Liver (tissue), 9 donors: ENCODE data around the gene ZNF185. TPM values are rescaled to one million over a fixed set of nuclear protein-coding genes. Genes with fewer than 3 reads are reported as not detected.

Experiments
- DNase-seq: peaks from one replicate; pipeline ENCODE4 v3.0.0-alpha.2; 2017; ENCODE audit warnings: low spot score
- H3K27ac ChIP-seq, 2 donors: one replicate each; pipeline ENCODE4 v1.7.0; 2013; ENCODE audit warnings: inconsistent platforms in 2 of 2, low read length in 2 of 2, control low read depth in 1 of 2, low read depth in 1 of 2, mild to moderate bottlenecking in 1 of 2
- H3K27me3 ChIP-seq, 4 donors: one replicate each; pipeline versions ENCODE4 v1.6.1 to v1.7.0; 2013; ENCODE audit warnings: low read length in 3 of 4, inconsistent platforms in 1 of 4, mild to moderate bottlenecking in 1 of 4, moderate library complexity in 1 of 4; ENCODE audit not compliant: control insufficient read depth in 4 of 4, insufficient read depth in 4 of 4
- H3K36me3 ChIP-seq, 4 donors: one replicate each; pipeline versions ENCODE4 v1.6.1 to v1.7.0; 2013; ENCODE audit warnings: low read length in 3 of 4, mild to moderate bottlenecking in 3 of 4, low read depth in 1 of 4, moderate library complexity in 1 of 4; ENCODE audit not compliant: control insufficient read depth in 4 of 4, insufficient read depth in 3 of 4
- H3K4me1 ChIP-seq, 4 donors: one replicate each; pipeline versions ENCODE4 v1.6.1 to v1.7.0; 2013; ENCODE audit warnings: low read length in 3 of 4, mild to moderate bottlenecking in 3 of 4, moderate library complexity in 1 of 4; ENCODE audit not compliant: control insufficient read depth in 4 of 4, insufficient read depth in 4 of 4
- H3K4me3 ChIP-seq, 3 donors: one replicate each; pipeline versions ENCODE4 v1.6.1 to v1.7.0; 2013; ENCODE audit warnings: low read length in 3 of 3, control low read depth in 1 of 3, low read depth in 1 of 3, mild to moderate bottlenecking in 1 of 3
- H3K9ac ChIP-seq, 2 donors: one replicate each; pipeline ENCODE4 v1.7.0; 2013; ENCODE audit warnings: low read length in 2 of 2, mild to moderate bottlenecking in 2 of 2, moderate library complexity in 2 of 2, control low read depth in 1 of 2, low read depth in 1 of 2
- H3K9me3 ChIP-seq, 4 donors: one replicate each; pipeline versions ENCODE4 v1.6.1 to v1.7.0; 2013; ENCODE audit warnings: low read length in 3 of 4; ENCODE audit not compliant: control insufficient read depth in 4 of 4
- EGR1 ChIP-seq, 2 donors: IDR thresholded peaks; 2 replicates each; pipeline ENCODE4 v1.6.1; 2016 to 2018; ENCODE audit warnings: antibody characterized with exemption in 2 of 2, low read depth in 2 of 2
- FOXA1 ChIP-seq: IDR thresholded peaks from 2 replicates; pipeline ENCODE4 v1.6.1; 2016; ENCODE audit warnings: antibody characterized with exemption
- FOXA2 ChIP-seq: IDR thresholded peaks from 2 replicates; pipeline ENCODE4 v1.6.1; 2016; ENCODE audit warnings: antibody characterized with exemption
- GABPA ChIP-seq, 2 donors: IDR thresholded peaks in 1 of 2; conservative IDR thresholded peaks in 1 of 2; 2 replicates each; pipeline ENCODE4 v1.6.1; 2016; ENCODE audit warnings: antibody characterized with exemption in 2 of 2, mild to moderate bottlenecking in 1 of 2, moderate library complexity in 1 of 2
- HNF4G ChIP-seq: IDR thresholded peaks from 2 replicates; pipeline ENCODE4 v1.6.1; 2016; ENCODE audit warnings: antibody characterized with exemption
- JUND ChIP-seq, 2 donors: IDR thresholded peaks; 2 replicates each; pipeline ENCODE4 v1.6.1; 2016; ENCODE audit warnings: antibody characterized with exemption in 2 of 2
- NR2F2 ChIP-seq: IDR thresholded peaks from 2 replicates; pipeline ENCODE4 v1.6.1; 2016; ENCODE audit warnings: antibody characterized with exemption
- RXRA ChIP-seq, 2 donors: IDR thresholded peaks; 2 replicates each; pipeline ENCODE4 v1.6.1; 2017 to 2018; ENCODE audit warnings: antibody characterized with exemption in 2 of 2, mild to moderate bottlenecking in 1 of 2
- SP1 ChIP-seq: IDR thresholded peaks from 2 replicates; pipeline ENCODE4 v1.6.1; 2018; ENCODE audit warnings: antibody characterized with exemption, mild to moderate bottlenecking
- TAF1 ChIP-seq: conservative IDR thresholded peaks from 2 replicates; pipeline ENCODE4 v1.6.1; 2016; ENCODE audit warnings: antibody characterized with exemption, mild to moderate bottlenecking
- YY1 ChIP-seq: IDR thresholded peaks from 2 replicates; pipeline ENCODE4 v1.6.1; 2016; ENCODE audit warnings: antibody characterized with exemption, mild to moderate bottlenecking
- WGBS: extraction: QIAGEN DNeasy Blood & Tissue Kit; methylation state at CpG from one replicate; pipeline ENCODE4 v1.1.7; 2013; 5-methylcytosine and 5-hydroxymethylcytosine counted together
- polyA plus RNA-seq, 2 donors: library from polyadenylated mRNA; stranded (reverse) in 1 of 2; unstranded in 1 of 2; fragments of 200-250 nt in 1 of 2; fragments of >200 nt in 1 of 2; fragmentation: Nextera tagmentation in 1 of 2; extraction: Ambion mirVana in 1 of 2; gene quantifications; one replicate each; pipeline versions ENCODE4 v1.2.1 to v1.2.3, GENCODE V29; 2013 to 2015
- total RNA-seq, 2 donors: library from RNA; depleted of rRNA; stranded (reverse); fragments of >200 nt; gene quantifications; one replicate each; pipeline ENCODE4 v1.2.3, GENCODE V29; 2014
- TF ChIP-seq, protein P1 (sequence below): IDR thresholded peaks from 2 replicates; pipeline ENCODE4 v1.6.1; 2016; ENCODE audit warnings: antibody characterized with exemption
- TF ChIP-seq, protein P2 (sequence below): fragments of 150-350 bp; IDR thresholded peaks from 2 replicates; pipeline ENCODE4 v1.5.1; 2017; ENCODE audit warnings: improper control_type of control experiment, low read depth, low read length; ENCODE audit not compliant: missing input control
- TF ChIP-seq, protein P3 (sequence below): IDR thresholded peaks from 2 replicates; pipeline ENCODE4 v1.6.1; 2016; ENCODE audit warnings: antibody characterized with exemption, mild to moderate bottlenecking
- TF ChIP-seq, protein P4 (sequence below): IDR thresholded peaks from 2 replicates; pipeline ENCODE4 v1.6.1; 2016; ENCODE audit warnings: antibody characterized with exemption
- TF ChIP-seq, protein P5 (sequence below): IDR thresholded peaks from 2 replicates; pipeline ENCODE4 v1.6.1; 2016; ENCODE audit warnings: antibody characterized with exemption
- donor health status: healthy.
- donor health status: healthy.
- donor health status: healthy.
- donor health status: healthy.
- donor health status: healthy.

ZNF185 gene
- total and polyA plus RNA-seq, 4 donors: 0.44 to 3.2 (median 0.94) TPM

DNA sequence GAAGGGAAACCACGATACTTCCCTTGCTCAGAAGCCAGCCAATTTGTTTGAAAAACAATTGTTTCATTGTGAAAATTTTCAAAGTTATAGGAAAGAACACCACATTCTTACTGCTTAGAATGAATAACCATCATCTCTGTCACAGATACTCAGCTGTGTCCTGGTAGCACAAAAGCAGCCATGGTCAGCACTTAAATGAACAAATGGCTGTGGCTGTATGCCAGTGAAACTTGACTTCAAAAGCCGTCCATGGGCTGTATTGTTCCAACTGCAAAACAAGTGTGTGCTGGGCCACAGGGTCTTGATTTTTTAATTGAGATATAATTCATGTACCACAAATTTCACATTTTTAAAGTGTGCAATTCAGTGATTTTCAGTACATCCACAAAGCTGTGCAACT lies 47.4 kb upstream of the ZNF185 start:
- Histone ChIP-seq H3K9ac (no peak overlapping the region), H3K9me3 (no peaks in the 10 kb centered on the region), H3K4me3 (no peak overlapping the region), H3K4me1 (no peaks in the 10 kb centered on the region), H3K36me3 (peaks cover 11 to 33% (median 21%) of the 10 kb centered on the region in 4 donors), H3K27ac (no peak overlapping the region), H3K27me3 (no peaks in the 10 kb centered on the region)
- DNase-seq: no peak
- TF ChIP-seq HNF4G (no peak), GABPA (IDR thresholded peaks at IDR 0.05 in 1 of 2, conservative IDR thresholded peaks at IDR 0.05 in 1 of 2) (no peak), SP1 (no peak), YY1 (no peak), FOXA1 (no peak), RXRA (IDR thresholded peaks at IDR 0.05) (no peak), NR2F2 (no peak)
- TF ChIP-seq, protein P1, sequence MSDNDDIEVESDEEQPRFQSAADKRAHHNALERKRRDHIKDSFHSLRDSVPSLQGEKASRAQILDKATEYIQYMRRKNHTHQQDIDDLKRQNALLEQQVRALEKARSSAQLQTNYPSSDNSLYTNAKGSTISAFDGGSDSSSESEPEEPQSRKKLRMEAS: no peak
- TF ChIP-seq, protein P2, sequence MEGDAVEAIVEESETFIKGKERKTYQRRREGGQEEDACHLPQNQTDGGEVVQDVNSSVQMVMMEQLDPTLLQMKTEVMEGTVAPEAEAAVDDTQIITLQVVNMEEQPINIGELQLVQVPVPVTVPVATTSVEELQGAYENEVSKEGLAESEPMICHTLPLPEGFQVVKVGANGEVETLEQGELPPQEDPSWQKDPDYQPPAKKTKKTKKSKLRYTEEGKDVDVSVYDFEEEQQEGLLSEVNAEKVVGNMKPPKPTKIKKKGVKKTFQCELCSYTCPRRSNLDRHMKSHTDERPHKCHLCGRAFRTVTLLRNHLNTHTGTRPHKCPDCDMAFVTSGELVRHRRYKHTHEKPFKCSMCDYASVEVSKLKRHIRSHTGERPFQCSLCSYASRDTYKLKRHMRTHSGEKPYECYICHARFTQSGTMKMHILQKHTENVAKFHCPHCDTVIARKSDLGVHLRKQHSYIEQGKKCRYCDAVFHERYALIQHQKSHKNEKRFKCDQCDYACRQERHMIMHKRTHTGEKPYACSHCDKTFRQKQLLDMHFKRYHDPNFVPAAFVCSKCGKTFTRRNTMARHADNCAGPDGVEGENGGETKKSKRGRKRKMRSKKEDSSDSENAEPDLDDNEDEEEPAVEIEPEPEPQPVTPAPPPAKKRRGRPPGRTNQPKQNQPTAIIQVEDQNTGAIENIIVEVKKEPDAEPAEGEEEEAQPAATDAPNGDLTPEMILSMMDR: no peak
- TF ChIP-seq, protein P3, sequence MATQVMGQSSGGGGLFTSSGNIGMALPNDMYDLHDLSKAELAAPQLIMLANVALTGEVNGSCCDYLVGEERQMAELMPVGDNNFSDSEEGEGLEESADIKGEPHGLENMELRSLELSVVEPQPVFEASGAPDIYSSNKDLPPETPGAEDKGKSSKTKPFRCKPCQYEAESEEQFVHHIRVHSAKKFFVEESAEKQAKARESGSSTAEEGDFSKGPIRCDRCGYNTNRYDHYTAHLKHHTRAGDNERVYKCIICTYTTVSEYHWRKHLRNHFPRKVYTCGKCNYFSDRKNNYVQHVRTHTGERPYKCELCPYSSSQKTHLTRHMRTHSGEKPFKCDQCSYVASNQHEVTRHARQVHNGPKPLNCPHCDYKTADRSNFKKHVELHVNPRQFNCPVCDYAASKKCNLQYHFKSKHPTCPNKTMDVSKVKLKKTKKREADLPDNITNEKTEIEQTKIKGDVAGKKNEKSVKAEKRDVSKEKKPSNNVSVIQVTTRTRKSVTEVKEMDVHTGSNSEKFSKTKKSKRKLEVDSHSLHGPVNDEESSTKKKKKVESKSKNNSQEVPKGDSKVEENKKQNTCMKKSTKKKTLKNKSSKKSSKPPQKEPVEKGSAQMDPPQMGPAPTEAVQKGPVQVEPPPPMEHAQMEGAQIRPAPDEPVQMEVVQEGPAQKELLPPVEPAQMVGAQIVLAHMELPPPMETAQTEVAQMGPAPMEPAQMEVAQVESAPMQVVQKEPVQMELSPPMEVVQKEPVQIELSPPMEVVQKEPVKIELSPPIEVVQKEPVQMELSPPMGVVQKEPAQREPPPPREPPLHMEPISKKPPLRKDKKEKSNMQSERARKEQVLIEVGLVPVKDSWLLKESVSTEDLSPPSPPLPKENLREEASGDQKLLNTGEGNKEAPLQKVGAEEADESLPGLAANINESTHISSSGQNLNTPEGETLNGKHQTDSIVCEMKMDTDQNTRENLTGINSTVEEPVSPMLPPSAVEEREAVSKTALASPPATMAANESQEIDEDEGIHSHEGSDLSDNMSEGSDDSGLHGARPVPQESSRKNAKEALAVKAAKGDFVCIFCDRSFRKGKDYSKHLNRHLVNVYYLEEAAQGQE: no peak
- 97% methylated on average over 2 of the region's 2 CpGs for WGBS

DNA sequence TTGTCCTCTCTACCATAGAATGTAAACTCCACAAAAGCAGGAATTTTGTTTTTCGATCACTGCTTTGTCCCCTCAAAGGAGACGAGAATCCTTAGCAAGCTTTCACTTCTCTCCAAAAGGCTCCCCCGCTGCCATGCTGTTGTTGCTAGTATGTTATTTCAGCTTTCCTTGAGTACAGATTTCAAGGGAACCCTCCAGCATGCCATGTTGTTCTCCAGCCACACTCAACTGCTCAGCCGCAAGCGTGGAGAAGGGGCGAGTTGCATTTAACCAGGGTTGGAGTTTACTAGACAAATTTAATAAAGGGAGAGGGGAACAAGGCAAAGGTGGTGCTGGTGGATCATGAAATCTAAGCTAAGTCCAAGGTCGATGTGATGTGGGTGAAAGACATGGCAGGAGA lies 43.9 kb upstream of the ZNF185 start:
- Histone ChIP-seq H3K36me3 (peaks cover 11 to 34% (median 24%) of the 10 kb centered on the region in 4 donors), H3K27me3 (no peaks in the 10 kb centered on the region), H3K4me1 (no peaks in the 10 kb centered on the region), H3K9me3 (no peaks in the 10 kb centered on the region), H3K4me3 (no peak overlapping the region), H3K27ac (no peak overlapping the region), H3K9ac (no peak overlapping the region)
- 98% methylated on average over 7 of the region's 7 CpGs for whole genome bisulfite sequencing
- TF ChIP-seq FOXA2: no peak
- TF ChIP-seq NR2F2: no peak
- TF ChIP-seq, protein P1: no peak
- no peak for TF ChIP-seq FOXA1
- no peak for TF ChIP-seq JUND (IDR thresholded peaks at IDR 0.05)
- TF ChIP-seq, protein P4, sequence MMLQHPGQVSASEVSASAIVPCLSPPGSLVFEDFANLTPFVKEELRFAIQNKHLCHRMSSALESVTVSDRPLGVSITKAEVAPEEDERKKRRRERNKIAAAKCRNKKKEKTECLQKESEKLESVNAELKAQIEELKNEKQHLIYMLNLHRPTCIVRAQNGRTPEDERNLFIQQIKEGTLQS: no peak
- TF ChIP-seq RXRA (IDR thresholded peaks at IDR 0.05): no peak
- no peak for TF ChIP-seq SP1
- TF ChIP-seq, protein P2: no peak
- TF ChIP-seq GABPA (IDR thresholded peaks at IDR 0.05 in 1 of 2, conservative IDR thresholded peaks at IDR 0.05 in 1 of 2): no peak
- no peak for TF ChIP-seq TAF1
- no peak for TF ChIP-seq EGR1 (IDR thresholded peaks at IDR 0.05; ENCODE audit: low read depth in 2 of 2)
- TF ChIP-seq HNF4G: no peak
- TF ChIP-seq, protein P5, sequence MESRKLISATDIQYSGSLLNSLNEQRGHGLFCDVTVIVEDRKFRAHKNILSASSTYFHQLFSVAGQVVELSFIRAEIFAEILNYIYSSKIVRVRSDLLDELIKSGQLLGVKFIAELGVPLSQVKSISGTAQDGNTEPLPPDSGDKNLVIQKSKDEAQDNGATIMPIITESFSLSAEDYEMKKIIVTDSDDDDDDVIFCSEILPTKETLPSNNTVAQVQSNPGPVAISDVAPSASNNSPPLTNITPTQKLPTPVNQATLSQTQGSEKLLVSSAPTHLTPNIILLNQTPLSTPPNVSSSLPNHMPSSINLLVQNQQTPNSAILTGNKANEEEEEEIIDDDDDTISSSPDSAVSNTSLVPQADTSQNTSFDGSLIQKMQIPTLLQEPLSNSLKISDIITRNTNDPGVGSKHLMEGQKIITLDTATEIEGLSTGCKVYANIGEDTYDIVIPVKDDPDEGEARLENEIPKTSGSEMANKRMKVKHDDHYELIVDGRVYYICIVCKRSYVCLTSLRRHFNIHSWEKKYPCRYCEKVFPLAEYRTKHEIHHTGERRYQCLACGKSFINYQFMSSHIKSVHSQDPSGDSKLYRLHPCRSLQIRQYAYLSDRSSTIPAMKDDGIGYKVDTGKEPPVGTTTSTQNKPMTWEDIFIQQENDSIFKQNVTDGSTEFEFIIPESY: no peak
- TF ChIP-seq YY1: no peak
- no peak for DNase-seq
